Measurements from ENCODE around the gene PDE2A.

GRCh38 chr11:72672597-72673238 lies 1.5 kb downstream of the PDE2A start:
- TF ChIP-seq CTCF (IDR thresholded peaks at IDR 0.05; ENCODE audit: borderline replicate concordance, extremely low read depth, low read length, poor library complexity, severe bottlenecking) (no peak), EZH2 (IDR thresholded peaks at IDR 0.05; ENCODE audit: borderline replicate concordance, low read depth, low read length, severe bottlenecking) (no peak)
